ENCODE measurements around the gene ADAM30. TPM values are rescaled to one million over a fixed set of nuclear protein-coding genes. Genes with fewer than 3 reads are reported as not detected.
"Not testable (repeated sequence)": the region's sequence is repeated elsewhere in the genome, so short reads cannot be mapped to it uniquely, and the experiment has no call there.

Gene ADAM30
- total RNA-seq, 1 donor: under 0.01 TPM

- TF ChIP-seq CTCF (IDR thresholded peaks at IDR 0.05; ENCODE audit: insufficient read depth, low read depth, low read length): no peak
- no peak overlapping the region for H3K4me3 ChIP-seq (ENCODE audit: low read depth, low read length)
- DNase-seq (ENCODE audit: low read depth): no peak
Measured at GRCh38 chr1:119868176-119868575, 28.1 kb downstream of the ADAM30 start.

GRCh38 chr1:119866451-119866850 lies 29.9 kb downstream of the ADAM30 start:
- no peak overlapping the region for H3K4me3 ChIP-seq (ENCODE audit: low read depth, low read length)
- DNase-seq (ENCODE audit: low read depth): peak; percentile 38
- no peak for TF ChIP-seq CTCF (IDR thresholded peaks at IDR 0.05; ENCODE audit: insufficient read depth, low read depth, low read length)

GRCh38 chr1:119865627-119866026 lies 30.7 kb downstream of the ADAM30 start:
- peak; percentile 93 for DNase-seq (ENCODE audit: low read depth)
- H3K4me3 ChIP-seq (ENCODE audit: low read depth, low read length): no peak overlapping the region
- TF ChIP-seq CTCF (IDR thresholded peaks at IDR 0.05; ENCODE audit: insufficient read depth, low read depth, low read length): no peak

- no peak overlapping the region for H3K4me3 ChIP-seq (ENCODE audit: low read depth, low read length)
- peak; percentile 39 for DNase-seq (ENCODE audit: low read depth)
- TF ChIP-seq CTCF (IDR thresholded peaks at IDR 0.05; ENCODE audit: insufficient read depth, low read depth, low read length): no peak
Measured at GRCh38 chr1:119862276-119862675, 34.0 kb downstream of the ADAM30 start.

- TF ChIP-seq CTCF (IDR thresholded peaks at IDR 0.05; ENCODE audit: insufficient read depth, low read depth, low read length): no peak
- DNase-seq (ENCODE audit: low read depth): peak; percentile 78
- no peak overlapping the region for H3K4me3 ChIP-seq (ENCODE audit: low read depth, low read length)
Measured at GRCh38 chr1:119861547-119861946, 34.8 kb downstream of the ADAM30 start.

- peak; percentile 67 for DNase-seq (ENCODE audit: low read depth)
- TF ChIP-seq CTCF (IDR thresholded peaks at IDR 0.05; ENCODE audit: insufficient read depth, low read depth, low read length): no peak
- H3K4me3 ChIP-seq (ENCODE audit: low read depth, low read length): no peak overlapping the region
Measured at GRCh38 chr1:119859647-119860046, 36.7 kb downstream of the ADAM30 start.

GRCh38 chr1:119858556-119859214 lies 37.6 kb downstream of the ADAM30 start:
- not testable (repeated sequence) for H3K4me3 ChIP-seq (ENCODE audit: low read depth, low read length); DNase-seq (ENCODE audit: low read depth)
